Measurements from ENCODE around the gene DEPDC5. TPM values are rescaled to one million over a fixed set of nuclear protein-coding genes. Genes with fewer than 3 reads are reported as not detected.

The DEPDC5 gene
- total and polyA plus RNA-seq, 10 of the 15 experiments (the other 5 are each of a cell fraction or from before 2014, with no cell fraction given) = 3.0 to 38.9 (median 22.8) TPM

DNA sequence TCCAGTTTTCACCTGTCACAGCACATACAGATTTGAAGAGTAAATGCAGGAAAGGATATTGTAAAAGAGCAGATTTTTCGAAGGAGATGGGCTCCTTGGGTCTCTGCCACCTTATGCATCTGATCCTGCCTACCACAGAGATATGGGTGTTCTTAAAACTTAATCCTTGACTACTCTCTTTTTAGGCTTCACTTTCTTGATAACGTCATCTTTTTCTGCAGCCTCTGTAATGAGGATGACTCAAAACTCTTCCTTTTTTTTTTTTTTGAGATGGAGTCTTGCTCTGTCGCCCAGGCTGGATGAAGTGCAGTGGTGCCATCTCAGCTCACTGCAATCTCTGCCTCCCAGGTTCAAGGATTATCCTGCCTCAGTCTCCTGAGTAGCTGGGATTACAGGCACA, 11.7 kb upstream of the DEPDC5 start:
- peaks cover 3% of the 10 kb centered on the region; the same call in 1 of the 2 replicates for H3K4me1 ChIP-seq (ENCODE audit: control insufficient read depth, insufficient read depth, low read length)
- no peak for FAIRE-seq
- H3K27ac ChIP-seq (ENCODE audit: control insufficient read depth, insufficient read depth) = no peak overlapping the region
- no peaks in the 10 kb centered on the region for H4K20me1 ChIP-seq (ENCODE audit: control insufficient read depth, insufficient read depth)
- H3K36me3 ChIP-seq (ENCODE audit: control insufficient read depth in 2 of 2, insufficient read depth in 2 of 2, low read length in 1 of 2) = peaks cover 3 to 9% of the 10 kb centered on the region in 2 experiments
- H3K4me2 ChIP-seq (ENCODE audit: control insufficient read depth, insufficient read depth) = no peak overlapping the region
- 44% methylated on average over 2 of the region's 3 CpGs for WGBS (ENCODE audit: insufficient coverage, insufficient replicate concordance, low lambda C conversion rate, missing lambda C conversion rate)
- intact Hi-C loops (cut with micrococcal nuclease; ENCODE audit: unreplicated experiment) = no loop called here
- no peak overlapping the region for H3K4me3 ChIP-seq
- TF ChIP-seq CREB1 (IDR thresholded peaks at IDR 0.05; ENCODE audit: low read depth) (0 out of 2 replicates have a peak, but pooled peaks have one; percentile 18), JUNB (IDR thresholded peaks at IDR 0.05) (peak; percentile 61), CREM (IDR thresholded peaks at IDR 0.05; ENCODE audit: low read depth) (no peak), ATF7 (IDR thresholded peaks at IDR 0.05; ENCODE audit: low read depth) (peak; percentile 75), RFX5 (IDR thresholded peaks at IDR 0.05; ENCODE audit: low read depth, low read length) (no peak), STAT1 (conservative IDR thresholded peaks at IDR 0.05) (no peak), WRNIP1 (IDR thresholded peaks at IDR 0.05; ENCODE audit: borderline replicate concordance, low read depth, low read length) (no peak)
- TF ChIP-seq, protein P1, sequence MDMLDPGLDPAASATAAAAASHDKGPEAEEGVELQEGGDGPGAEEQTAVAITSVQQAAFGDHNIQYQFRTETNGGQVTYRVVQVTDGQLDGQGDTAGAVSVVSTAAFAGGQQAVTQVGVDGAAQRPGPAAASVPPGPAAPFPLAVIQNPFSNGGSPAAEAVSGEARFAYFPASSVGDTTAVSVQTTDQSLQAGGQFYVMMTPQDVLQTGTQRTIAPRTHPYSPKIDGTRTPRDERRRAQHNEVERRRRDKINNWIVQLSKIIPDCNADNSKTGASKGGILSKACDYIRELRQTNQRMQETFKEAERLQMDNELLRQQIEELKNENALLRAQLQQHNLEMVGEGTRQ (IDR thresholded peaks at IDR 0.05; ENCODE audit: borderline replicate concordance, low read depth, low read length) = no peak
- TF ChIP-seq, protein P2, sequence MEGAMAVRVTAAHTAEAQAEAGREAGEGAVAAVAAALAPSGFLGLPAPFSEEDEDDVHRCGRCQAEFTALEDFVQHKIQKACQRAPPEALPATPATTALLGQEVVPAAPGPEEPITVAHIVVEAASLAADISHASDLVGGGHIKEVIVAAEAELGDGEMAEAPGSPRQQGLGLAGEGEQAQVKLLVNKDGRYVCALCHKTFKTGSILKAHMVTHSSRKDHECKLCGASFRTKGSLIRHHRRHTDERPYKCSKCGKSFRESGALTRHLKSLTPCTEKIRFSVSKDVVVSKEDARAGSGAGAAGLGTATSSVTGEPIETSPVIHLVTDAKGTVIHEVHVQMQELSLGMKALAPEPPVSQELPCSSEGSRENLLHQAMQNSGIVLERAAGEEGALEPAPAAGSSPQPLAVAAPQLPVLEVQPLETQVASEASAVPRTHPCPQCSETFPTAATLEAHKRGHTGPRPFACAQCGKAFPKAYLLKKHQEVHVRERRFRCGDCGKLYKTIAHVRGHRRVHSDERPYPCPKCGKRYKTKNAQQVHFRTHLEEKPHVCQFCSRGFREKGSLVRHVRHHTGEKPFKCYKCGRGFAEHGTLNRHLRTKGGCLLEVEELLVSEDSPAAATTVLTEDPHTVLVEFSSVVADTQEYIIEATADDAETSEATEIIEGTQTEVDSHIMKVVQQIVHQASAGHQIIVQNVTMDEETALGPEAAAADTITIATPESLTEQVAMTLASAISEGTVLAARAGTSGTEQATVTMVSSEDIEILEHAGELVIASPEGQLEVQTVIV (IDR thresholded peaks at IDR 0.05; ENCODE audit: borderline replicate concordance, partially characterized antibody) = no peak
- TF ChIP-seq, protein P3, sequence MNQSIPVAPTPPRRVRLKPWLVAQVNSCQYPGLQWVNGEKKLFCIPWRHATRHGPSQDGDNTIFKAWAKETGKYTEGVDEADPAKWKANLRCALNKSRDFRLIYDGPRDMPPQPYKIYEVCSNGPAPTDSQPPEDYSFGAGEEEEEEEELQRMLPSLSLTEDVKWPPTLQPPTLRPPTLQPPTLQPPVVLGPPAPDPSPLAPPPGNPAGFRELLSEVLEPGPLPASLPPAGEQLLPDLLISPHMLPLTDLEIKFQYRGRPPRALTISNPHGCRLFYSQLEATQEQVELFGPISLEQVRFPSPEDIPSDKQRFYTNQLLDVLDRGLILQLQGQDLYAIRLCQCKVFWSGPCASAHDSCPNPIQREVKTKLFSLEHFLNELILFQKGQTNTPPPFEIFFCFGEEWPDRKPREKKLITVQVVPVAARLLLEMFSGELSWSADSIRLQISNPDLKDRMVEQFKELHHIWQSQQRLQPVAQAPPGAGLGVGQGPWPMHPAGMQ (IDR thresholded peaks at IDR 0.05; ENCODE audit: borderline replicate concordance) = no peak
- TF ChIP-seq, protein P4, sequence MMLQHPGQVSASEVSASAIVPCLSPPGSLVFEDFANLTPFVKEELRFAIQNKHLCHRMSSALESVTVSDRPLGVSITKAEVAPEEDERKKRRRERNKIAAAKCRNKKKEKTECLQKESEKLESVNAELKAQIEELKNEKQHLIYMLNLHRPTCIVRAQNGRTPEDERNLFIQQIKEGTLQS (IDR thresholded peaks at IDR 0.05; ENCODE audit: borderline replicate concordance, extremely low read depth, low read depth, low read length) = no peak
- TF ChIP-seq, protein P5, sequence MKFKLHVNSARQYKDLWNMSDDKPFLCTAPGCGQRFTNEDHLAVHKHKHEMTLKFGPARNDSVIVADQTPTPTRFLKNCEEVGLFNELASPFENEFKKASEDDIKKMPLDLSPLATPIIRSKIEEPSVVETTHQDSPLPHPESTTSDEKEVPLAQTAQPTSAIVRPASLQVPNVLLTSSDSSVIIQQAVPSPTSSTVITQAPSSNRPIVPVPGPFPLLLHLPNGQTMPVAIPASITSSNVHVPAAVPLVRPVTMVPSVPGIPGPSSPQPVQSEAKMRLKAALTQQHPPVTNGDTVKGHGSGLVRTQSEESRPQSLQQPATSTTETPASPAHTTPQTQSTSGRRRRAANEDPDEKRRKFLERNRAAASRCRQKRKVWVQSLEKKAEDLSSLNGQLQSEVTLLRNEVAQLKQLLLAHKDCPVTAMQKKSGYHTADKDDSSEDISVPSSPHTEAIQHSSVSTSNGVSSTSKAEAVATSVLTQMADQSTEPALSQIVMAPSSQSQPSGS (IDR thresholded peaks at IDR 0.05; ENCODE audit: low read length) = 0 out of 2 replicates have a peak, but pooled peaks have one; percentile 25
- DNase-seq (ENCODE audit: low read depth, low spot score) = no peak
- peaks cover 30% of the 10 kb centered on the region for H3K79me2 ChIP-seq (ENCODE audit: control insufficient read depth, insufficient read depth, low read length)
- ChIA-PET POLR2A (interaction anchor here (0.7 kb wide), 1 partner anchor 209 kb away, joined by 3 read pairs; no protein-coding TSS in a partner anchor), RAD21 (ENCODE audit: unreplicated experiment) (no interaction called here), CTCF (no interaction called here), SMC1A (ENCODE audit: uncharacterized antibody, unreplicated experiment) (no interaction called here)
- no peaks in the 10 kb centered on the region for H3K27me3 ChIP-seq (replicated peaks in 1 of 2; ENCODE audit: control insufficient read depth in 2 of 2, insufficient read depth in 2 of 2, low read length in 1 of 2)
- ATAC-seq = no peak; the same call in 2 of the 3 replicates
- H3K9ac ChIP-seq (ENCODE audit: control insufficient read depth, insufficient read depth, low read length) = no peak overlapping the region
- in situ Hi-C loops (cut with MboI) = no loop called here
- H2AFZ ChIP-seq (ENCODE audit: control insufficient read depth, low read depth, low read length) = no peak overlapping the region
- H3K9me3 ChIP-seq (replicated peaks; ENCODE audit: control insufficient read depth, insufficient read depth, low read length) = no peaks in the 10 kb centered on the region
- BruUV-seq (replicated peaks) = no TSS peak
